Astrocyte (in vitro differentiated cells and primary cell): Measurements from ENCODE around the gene ECE2. TPM values are rescaled to one million over a fixed set of nuclear protein-coding genes. Genes with fewer than 3 reads are reported as not detected.
A peak's percentile ranks its signal among the peaks of the same experiment; 100 is the strongest.
"Not testable (repeated sequence)": the region's sequence is repeated elsewhere in the genome, so short reads cannot be mapped to it uniquely, and the experiment has no call there.

Source experiments
- DNase-seq: peaks from one replicate; pipeline ENCODE4 v3.0.0-alpha.2; 2010; ENCODE audit warnings: low read depth
- FAIRE-seq: peaks from 2 replicates; lab custom pipeline; 2011; peaks lifted over from hg19 to GRCh38; lab: Jason Lieb, UNC
- H2AFZ ChIP-seq: 2 replicates; pipeline ENCODE4 v1.6.0; 2012; ENCODE audit warnings: low read depth, low read length, inconsistent platforms
- H3K27ac ChIP-seq: 2 replicates; pipeline ENCODE4 v1.5.1; 2011; ENCODE audit warnings: low read depth, low read length, inconsistent platforms
- H3K27me3 ChIP-seq: 2 replicates; pipeline ENCODE4 v1.6.0; 2011; ENCODE audit warnings: low read length, inconsistent platforms; ENCODE audit not compliant: insufficient read depth
- H3K36me3 ChIP-seq: 2 replicates; pipeline ENCODE4 v1.5.1; 2011; ENCODE audit warnings: low read length, inconsistent platforms; ENCODE audit not compliant: insufficient read depth
- H3K4me1 ChIP-seq: 2 replicates; pipeline ENCODE4 v1.5.1; 2011; ENCODE audit warnings: low read length, inconsistent platforms; ENCODE audit not compliant: insufficient read depth
- H3K4me2 ChIP-seq: 2 replicates; pipeline ENCODE4 v1.6.0; 2012; ENCODE audit warnings: low read length, inconsistent platforms
- H3K4me3 ChIP-seq: 2 replicates; pipeline ENCODE4 v1.5.1; 2011; ENCODE audit warnings: low read depth, mild to moderate bottlenecking, low read length, inconsistent platforms; ENCODE audit not compliant: insufficient read depth
- H3K79me2 ChIP-seq: 2 replicates; pipeline ENCODE4 v1.6.0; 2012; ENCODE audit warnings: mild to moderate bottlenecking, low read length, inconsistent platforms; ENCODE audit not compliant: insufficient read depth
- H3K9ac ChIP-seq: 2 replicates; pipeline ENCODE4 v1.6.0; 2012; ENCODE audit warnings: mild to moderate bottlenecking, low read length, inconsistent platforms
- H3K9me3 ChIP-seq: 2 replicates; pipeline ENCODE4 v1.5.1; 2012; ENCODE audit warnings: low read depth, mild to moderate bottlenecking, low read length, inconsistent platforms; ENCODE audit not compliant: insufficient read depth
- H4K20me1 ChIP-seq: 2 replicates; pipeline ENCODE4 v1.6.0; 2012; ENCODE audit warnings: low read length, inconsistent platforms; ENCODE audit not compliant: insufficient read depth
- H3K27ac Mint-ChIP-seq: one replicate; pipeline ENCODE4 v1.8.0; 2021; ENCODE audit warnings: mild to moderate bottlenecking, mixed read lengths; ENCODE audit not compliant: unreplicated experiment
- H3K27me3 Mint-ChIP-seq: one replicate; pipeline ENCODE4 v1.8.0; 2021; ENCODE audit warnings: low read depth, mixed read lengths; ENCODE audit not compliant: unreplicated experiment
- H3K36me3 Mint-ChIP-seq: one replicate; pipeline ENCODE4 v1.8.0; 2021; ENCODE audit warnings: low read depth, mixed read lengths; ENCODE audit not compliant: unreplicated experiment
- H3K4me1 Mint-ChIP-seq: one replicate; pipeline ENCODE4 v1.8.0; 2021; ENCODE audit warnings: low read depth, mixed read lengths; ENCODE audit not compliant: unreplicated experiment
- H3K4me3 Mint-ChIP-seq: one replicate; pipeline ENCODE4 v1.8.0; 2021; ENCODE audit warnings: mild to moderate bottlenecking, moderate library complexity, mixed read lengths; ENCODE audit not compliant: unreplicated experiment
- H3K9me3 Mint-ChIP-seq: one replicate; pipeline ENCODE4 v1.8.0; 2021; ENCODE audit warnings: mild to moderate bottlenecking, mixed read lengths; ENCODE audit not compliant: unreplicated experiment
- CTCF ChIP-seq: IDR thresholded peaks from 2 replicates; pipeline ENCODE4 v1.5.1; 2011; ENCODE audit warnings: low read depth, mild to moderate bottlenecking, inconsistent platforms, low read length, moderate library complexity; ENCODE audit not compliant: insufficient read depth
- EZH2 ChIP-seq: IDR thresholded peaks from 2 replicates; pipeline ENCODE4 v1.6.1; 2012; ENCODE audit warnings: mild to moderate bottlenecking, low read length, inconsistent platforms; ENCODE audit not compliant: insufficient read depth
- total RNA-seq: library from RNA; stranded (reverse); gene quantifications from 2 replicates; pipeline ENCODE4 v1.2.1, GENCODE V29; 2021

Gene ECE2
- total RNA-seq, 1 donor from 2014 or later: not detected

DNA sequence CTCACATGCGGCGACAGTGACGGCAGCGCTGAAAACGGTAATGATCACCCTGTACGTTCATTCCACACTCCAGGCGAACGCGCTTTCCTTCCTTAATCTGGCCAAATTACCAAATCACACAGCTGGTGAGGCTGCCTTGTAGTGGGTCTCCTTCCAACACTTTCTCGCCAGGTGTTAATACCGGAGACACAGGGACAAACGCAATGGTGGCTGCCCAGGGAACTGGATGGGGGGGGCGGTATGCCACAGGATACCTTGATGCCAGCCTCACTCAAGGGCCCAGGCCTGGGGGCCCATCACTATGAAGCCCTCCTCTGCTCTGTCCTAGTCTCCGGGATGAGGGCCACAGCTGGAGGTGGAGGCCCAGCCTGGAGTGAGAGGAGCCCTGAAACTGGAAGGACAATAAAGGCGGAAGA is 13.1 kb upstream of the ECE2 start:
- Histone ChIP-seq H2AFZ (no peak overlapping the region), H3K9me3 (no peaks in the 10 kb centered on the region), H3K4me2 (peak overlapping the region; percentile 97), H3K27ac (no peak overlapping the region), H3K27me3 (peaks cover 11% of the 10 kb centered on the region), H3K79me2 (no peaks in the 10 kb centered on the region), H3K4me1 (peaks cover 18% of the 10 kb centered on the region), H3K36me3 (no peaks in the 10 kb centered on the region), H4K20me1 (peaks cover 25% of the 10 kb centered on the region), H3K9ac (no peak overlapping the region), H3K4me3 (no peak overlapping the region)
- Mint-ChIP-seq H3K4me3 (peak overlapping the region; percentile 45), H3K27ac (no peak overlapping the region), H3K27me3 (peaks cover 55% of the 10 kb centered on the region), H3K4me1 (peaks cover 11% of the 10 kb centered on the region), H3K9me3 (peaks cover 8% of the 10 kb centered on the region), H3K36me3 (peaks cover 8% of the 10 kb centered on the region)
- FAIRE-seq (no peak), DNase-seq (no peak)
- TF ChIP-seq CTCF (no peak), EZH2 (no peak)

DNA sequence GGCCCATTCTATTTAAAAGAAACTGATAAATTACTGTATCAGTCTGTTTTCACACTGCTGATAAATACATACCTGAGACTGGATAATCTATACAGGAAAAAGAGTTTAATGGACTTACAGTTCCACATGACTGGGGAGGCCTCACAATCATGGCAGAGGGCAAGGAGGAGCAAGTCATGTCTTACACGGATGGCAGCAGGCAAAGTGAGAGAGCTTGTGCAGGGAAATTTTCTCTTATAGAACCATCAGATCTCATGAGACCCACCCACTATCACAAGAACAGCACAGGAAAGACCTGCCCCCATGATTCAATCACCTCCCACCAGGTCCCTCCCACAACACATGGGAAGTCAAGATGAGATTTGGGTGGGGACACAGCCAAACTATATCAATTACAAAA is 8.6 kb upstream of the ECE2 start:
- DNase-seq, H3K36me3 ChIP-seq, H3K9me3 ChIP-seq, H3K36me3 Mint-ChIP-seq, H3K79me2 ChIP-seq, H3K4me1 Mint-ChIP-seq, H3K27ac ChIP-seq, H3K4me3 ChIP-seq, H3K27me3 ChIP-seq, FAIRE-seq, H3K9ac ChIP-seq, H3K9me3 Mint-ChIP-seq, H3K4me2 ChIP-seq, H3K4me3 Mint-ChIP-seq, H3K4me1 ChIP-seq, H4K20me1 ChIP-seq, H2AFZ ChIP-seq, H3K27ac Mint-ChIP-seq: not testable (repeated sequence)
- peaks cover 40% of the 10 kb centered on the region for H3K27me3 Mint-ChIP-seq

GRCh38 chr3:184272269-184272668 is 3.6 kb upstream of the ECE2 start:
- H3K27me3 Mint-ChIP-seq: peaks cover 38% of the 10 kb centered on the region
- Histone ChIP-seq H3K27ac (no peak overlapping the region), H4K20me1 (no peaks in the 10 kb centered on the region), H3K79me2 (no peaks in the 10 kb centered on the region), H3K9ac (no peak overlapping the region), H3K4me2 (no peak overlapping the region), H3K9me3 (no peaks in the 10 kb centered on the region), H3K27me3 (peaks cover 30% of the 10 kb centered on the region), H3K4me1 (no peaks in the 10 kb centered on the region), H3K4me3 (no peak overlapping the region), H3K36me3 (no peaks in the 10 kb centered on the region), H2AFZ (no peak overlapping the region)
- H3K4me3 Mint-ChIP-seq: no peak overlapping the region
- no peak overlapping the region for H3K27ac Mint-ChIP-seq
- TF ChIP-seq CTCF (no peak), EZH2 (no peak)
- peaks cover 7% of the 10 kb centered on the region for H3K9me3 Mint-ChIP-seq
- no peaks in the 10 kb centered on the region for H3K36me3 Mint-ChIP-seq
- H3K4me1 Mint-ChIP-seq: no peaks in the 10 kb centered on the region
- FAIRE-seq: no peak
- DNase-seq: no peak
